HCT116 (cell line): ENCODE results near the gene PTGIS. TPM values are rescaled to one million over a fixed set of nuclear protein-coding genes. Genes with fewer than 3 reads are reported as not detected.
A peak's percentile ranks its signal among the peaks of the same experiment; 100 is the strongest.

Experiments
- ATAC-seq: fragments of 200-7000 bp; cut with Tn5 transposase; 2 replicates; pipeline ENCODE4 v1.9.1; 2020; ENCODE audit warnings: mild to moderate bottlenecking, moderate library complexity
- BruUV-seq: library from RNA; stranded (reverse); fragments of 400-500 nt; replicated peaks from 2 replicates; lab custom pipeline; 2021; lab: Mats Ljungman, UMichigan
- CTCF ChIA-PET: fragments of 300-600 bp; sonication (Branson Sonifier 250); formaldehyde crosslinking; loops from one replicate; lab custom pipeline; 2021; ENCODE audit warnings: antibody characterized with exemption; lab: Charles Lee
- POLR2A ChIA-PET: fragments of 300-600, 350-600 bp; sonication (Branson Sonifier 250); formaldehyde crosslinking; loops from one replicate; lab custom pipeline; 2021; ENCODE audit warnings: antibody characterized with exemption; lab: Charles Lee
- RAD21 ChIA-PET, 2 experiments: fragments of 300-600 bp; sonication (Branson Sonifier 250); formaldehyde crosslinking; loops; one replicate each; lab custom pipeline; 2023; ENCODE audit warnings: low total read pairs in 2 of 2; ENCODE audit not compliant: uncharacterized antibody in 2 of 2, unreplicated experiment in 2 of 2, low non-redundant PET in 1 of 2; lab: Charles Lee
- DNase-seq: peaks from one replicate; pipeline ENCODE4 v3.0.0-alpha.2; 2010; ENCODE audit warnings: low read depth, low spot score
- H2AFZ ChIP-seq: fragments of 200-600 bp; shearing (Covaris generic), sonication (generic); 2 replicates; pipeline ENCODE4 v1.6.1; 2017; ENCODE audit warnings: low read depth, mixed run types, mixed read lengths, antibody characterized with exemption, low read length; ENCODE audit not compliant: poor library complexity, severe bottlenecking
- H3K27ac ChIP-seq: 2 replicates; pipeline ENCODE4 v1.5.1; 2012; ENCODE audit warnings: low read depth, low read length
- H3K27me3 ChIP-seq: fragments of 200-600 bp; sonication (generic); 2 replicates; pipeline ENCODE4 v1.6.1; 2016; ENCODE audit warnings: mixed run types, low read length, mixed read lengths; ENCODE audit not compliant: insufficient read depth
- H3K36me3 ChIP-seq, 2 experiments: fragments of 200-500 bp in 1 of 2; fragments of 200-600 bp in 1 of 2; sonication (Bioruptor generic) in 1 of 2; sonication (generic) in 1 of 2; 2 replicates each; pipeline versions ENCODE4 v1.5.1 to v1.6.1; 2014 to 2016; ENCODE audit warnings: low read length in 2 of 2, inconsistent platforms in 1 of 2, mixed read lengths in 1 of 2, mixed run types in 1 of 2; ENCODE audit not compliant: insufficient read depth in 2 of 2, control insufficient read depth in 1 of 2
- H3K4me1 ChIP-seq, 2 experiments: fragments of 200-600 bp in 1 of 2; sonication (generic) in 1 of 2; 2 replicates each; pipeline versions ENCODE4 v1.5.1 to v1.6.1; 2012 to 2017; ENCODE audit warnings: low read length in 2 of 2, inconsistent platforms in 1 of 2, mild to moderate bottlenecking in 1 of 2, mixed read lengths in 1 of 2, mixed run types in 1 of 2, moderate library complexity in 1 of 2; ENCODE audit not compliant: insufficient read depth in 2 of 2, control insufficient read depth in 1 of 2
- H3K4me2 ChIP-seq: fragments of 200-600 bp; sonication (generic); 2 replicates; pipeline ENCODE4 v1.6.1; 2017; ENCODE audit warnings: mixed run types, low read length, mixed read lengths
- H3K4me3 ChIP-seq, 2 experiments: fragments of 200-600 bp in 1 of 2; sonication (generic) in 1 of 2; replicated peaks in 1 of 2; 2 replicates each; pipeline ENCODE4 v1.5.1; 2011 to 2016; ENCODE audit warnings: low read length in 2 of 2, control low read depth in 1 of 2, low read depth in 1 of 2, mild to moderate bottlenecking in 1 of 2, mixed read lengths in 1 of 2, mixed run types in 1 of 2
- H3K79me2 ChIP-seq: fragments of 200-600 bp; sonication (generic); 2 replicates; pipeline ENCODE4 v1.6.1; 2017; ENCODE audit warnings: mild to moderate bottlenecking, mixed run types, low read length, moderate library complexity, mixed read lengths; ENCODE audit not compliant: insufficient read depth
- H3K9ac ChIP-seq: fragments of 200-600 bp; sonication (generic); 2 replicates; pipeline ENCODE4 v1.6.1; 2016; ENCODE audit warnings: low read length, mixed read lengths
- H3K9me2 ChIP-seq: fragments of 200-600 bp; sonication (generic), shearing (Covaris generic); 2 replicates; pipeline ENCODE4 v1.6.1; 2017; ENCODE audit warnings: mixed run types, mild to moderate bottlenecking, moderate library complexity; ENCODE audit not compliant: insufficient read depth
- H3K9me3 ChIP-seq, 2 experiments: fragments of 200-500 bp in 1 of 2; fragments of 200-600 bp in 1 of 2; sonication (Bioruptor generic) in 1 of 2; sonication (generic) in 1 of 2; 2 replicates each; pipeline ENCODE4 v1.6.1; 2014 to 2017; ENCODE audit warnings: low read length in 2 of 2, mixed read lengths in 2 of 2, inconsistent platforms in 1 of 2, low read depth in 1 of 2, mild to moderate bottlenecking in 1 of 2, mixed run types in 1 of 2, moderate library complexity in 1 of 2; ENCODE audit not compliant: control insufficient read depth in 1 of 2, insufficient read depth in 1 of 2
- H4K20me1 ChIP-seq: fragments of 200-600 bp; sonication (generic), shearing (Covaris generic); 2 replicates; pipeline ENCODE4 v1.6.1; 2017; ENCODE audit warnings: mixed run types, mild to moderate bottlenecking, moderate library complexity; ENCODE audit not compliant: insufficient read depth
- ATF3 ChIP-seq: IDR thresholded peaks from 2 replicates; pipeline ENCODE4 v1.6.1; 2012
- CBX3 ChIP-seq: IDR thresholded peaks from 2 replicates; pipeline ENCODE4 v1.6.1; 2012; ENCODE audit warnings: low read depth
- CEBPB ChIP-seq: IDR thresholded peaks from 2 replicates; pipeline ENCODE4 v1.6.1; 2012; ENCODE audit warnings: low read depth
- EZH2 ChIP-seq: fragments of 200-600 bp; sonication (generic); IDR thresholded peaks from 2 replicates; pipeline ENCODE4 v1.6.1; 2017; ENCODE audit warnings: antibody characterized with exemption, mixed run types
- FOSL1 ChIP-seq: IDR thresholded peaks from 2 replicates; pipeline ENCODE4 v1.6.1; 2012; ENCODE audit warnings: low read depth
- JUND ChIP-seq: IDR thresholded peaks from 2 replicates; pipeline ENCODE4 v1.6.1; 2012
- POLR2AphosphoS5 ChIP-seq: IDR thresholded peaks from 2 replicates; pipeline ENCODE4 v1.6.1; 2011; ENCODE audit warnings: mild to moderate bottlenecking, low read depth, low read length, moderate library complexity
- RAD21 ChIP-seq: IDR thresholded peaks from 2 replicates; pipeline ENCODE4 v1.6.1; 2012; ENCODE audit warnings: low read depth, mild to moderate bottlenecking
- SIN3A ChIP-seq: IDR thresholded peaks from 2 replicates; pipeline ENCODE4 v1.6.1; 2012; ENCODE audit warnings: low read depth
- SP1 ChIP-seq: IDR thresholded peaks from 2 replicates; pipeline ENCODE4 v1.6.1; 2012; ENCODE audit warnings: low read depth
- SRF ChIP-seq: IDR thresholded peaks from 2 replicates; pipeline ENCODE4 v1.6.1; 2012; ENCODE audit warnings: low read depth
- YY1 ChIP-seq: IDR thresholded peaks from 2 replicates; pipeline ENCODE4 v1.6.1; 2011; ENCODE audit warnings: low read length, low read depth, moderate library complexity, mild to moderate bottlenecking; ENCODE audit not compliant: insufficient replicate concordance; ENCODE audit errors: extremely low read depth
- ZFX ChIP-seq: fragments of 450-650 bp; IDR thresholded peaks from 2 replicates; pipeline ENCODE4 v1.6.1; 2017
- ZNF274 ChIP-seq: fragments of 200-500 bp; sonication (Bioruptor generic); IDR thresholded peaks from 2 replicates; pipeline ENCODE4 v1.6.1; 2014; ENCODE audit warnings: mild to moderate bottlenecking, low read depth, low read length, inconsistent platforms
- intact Hi-C: fragments of 100-400 bp; cut with micrococcal nuclease; formaldehyde crosslinking; loops from 2 replicates; pipeline ENCODE4 v1.10.0; 2022
- total RNA-seq: library from RNA; stranded (reverse); gene quantifications from one replicate; pipeline ENCODE4 v1.2.1, GENCODE V29; 2021; ENCODE audit not compliant: unreplicated experiment
- TF ChIP-seq, protein P1 (sequence below), 3 experiments: fragments of 200-600 bp in 1 of 3; sonication (generic) in 1 of 3; IDR thresholded peaks in 2 of 3; conservative IDR thresholded peaks in 1 of 3; 2 replicates each; pipeline ENCODE4 v1.5.1; 2012 to 2017; ENCODE audit warnings: low read depth in 2 of 3, low read length in 2 of 3, antibody characterized with exemption in 1 of 3, borderline replicate concordance in 1 of 3, control low read depth in 1 of 3, mild to moderate bottlenecking in 1 of 3, mixed read lengths in 1 of 3, mixed run types in 1 of 3, moderate library complexity in 1 of 3; ENCODE audit not compliant: insufficient read depth in 1 of 3
- TF ChIP-seq, protein P2 (sequence below): IDR thresholded peaks from 2 replicates; pipeline ENCODE4 v1.6.1; 2012
- TF ChIP-seq, protein P3 (sequence below): IDR thresholded peaks from 2 replicates; pipeline ENCODE4 v1.6.1; 2011; ENCODE audit warnings: mild to moderate bottlenecking, low read length, moderate library complexity; ENCODE audit not compliant: insufficient replicate concordance; ENCODE audit errors: extremely low read depth

The PTGIS gene
- total RNA-seq, 1 experiment from 2014 or later, result 0.25 TPM

DNA sequence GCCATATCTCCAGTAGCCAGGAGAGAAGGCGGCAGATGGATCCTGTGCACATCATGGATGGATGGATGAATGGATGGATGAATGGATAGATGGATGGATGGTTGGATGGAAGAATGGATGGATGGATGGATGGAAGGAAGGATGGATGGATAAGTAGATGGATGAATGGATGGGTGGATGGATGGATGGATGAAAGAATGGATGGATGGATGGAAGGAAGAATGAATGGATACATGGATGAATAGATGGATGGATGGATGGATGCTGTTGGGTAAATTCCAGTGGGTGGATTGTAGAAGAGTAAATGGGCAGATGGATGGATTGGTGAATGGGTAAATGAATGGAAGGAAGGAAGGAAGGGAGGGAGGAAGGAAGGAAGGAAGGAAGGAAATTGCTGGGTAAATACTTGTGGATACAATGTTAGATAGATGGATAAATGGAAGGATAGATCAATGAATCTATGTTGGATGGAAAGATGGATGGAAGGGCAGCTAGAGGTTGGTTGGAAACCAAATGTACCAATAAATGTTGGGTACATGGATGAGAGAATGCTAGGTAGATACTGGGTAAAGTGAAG is 19.5 kb downstream of the PTGIS start:
- no peaks in the 10 kb centered on the region for H3K4me1 ChIP-seq
- H3K27me3 ChIP-seq, result no peaks in the 10 kb centered on the region
- RAD21 ChIA-PET, result no interaction called here
- no peak overlapping the region for H2AFZ ChIP-seq
- H3K9me2 ChIP-seq, result no peaks in the 10 kb centered on the region
- no peaks in the 10 kb centered on the region for H3K36me3 ChIP-seq
- no peaks in the 10 kb centered on the region for H3K79me2 ChIP-seq
- H3K27ac ChIP-seq, result no peak overlapping the region
- H3K4me3 ChIP-seq, result no peak overlapping the region
- no peak overlapping the region for H3K9ac ChIP-seq
- ATAC-seq (no peak), DNase-seq (no peak)
- TF ChIP-seq JUND (no peak), FOSL1 (no peak), ZFX (no peak), EZH2 (no peak), CEBPB (no peak), ZNF274 (no peak), SP1 (no peak)
- POLR2A ChIA-PET, result no interaction called here
- intact Hi-C loops, result no loop called here
- no peaks in the 10 kb centered on the region for H4K20me1 ChIP-seq
- no TSS peak for BruUV-seq
- CTCF ChIA-PET, result no interaction called here
- no peak overlapping the region for H3K4me2 ChIP-seq
- H3K9me3 ChIP-seq, result peaks cover 4 to 15% of the 10 kb centered on the region in 2 experiments; a peak in 2 of 4 replicates

DNA sequence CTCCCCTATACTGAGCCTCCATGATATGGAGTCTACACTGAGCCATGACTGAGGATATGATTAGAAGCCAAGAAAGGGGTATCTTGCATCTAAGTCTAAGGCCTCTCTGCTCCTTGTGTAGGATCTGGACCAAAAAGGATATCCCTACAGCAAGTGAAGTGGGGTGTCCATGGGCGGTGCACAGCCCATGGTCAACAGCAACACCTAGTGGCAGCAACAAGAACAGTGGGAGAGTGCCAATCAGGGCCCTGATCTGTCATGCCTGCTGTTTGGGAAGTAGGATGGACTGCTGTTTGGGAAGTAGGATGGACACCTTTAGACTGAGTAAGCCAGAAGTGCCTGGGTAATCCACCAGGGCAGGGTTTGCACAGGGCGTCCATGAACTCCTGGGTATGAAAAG is 22.4 kb downstream of the PTGIS start:
- CTCF ChIA-PET, result interaction anchor here (1.0 kb wide), 1 partner anchor 63 kb away, joined by 3 read pairs; no protein-coding TSS in a partner anchor
- no peak for DNase-seq

More for the DNA sequence above, 22.4 kb downstream of the PTGIS start:
- intact Hi-C loops, result no loop called here
- H3K9me3 ChIP-seq, result peaks cover 4 to 15% of the 10 kb centered on the region in 2 experiments; a peak in 2 of 4 replicates
- no TSS peak for BruUV-seq
- peak; percentile 66 for ATAC-seq
- no peak overlapping the region for H3K4me2 ChIP-seq
- no peak overlapping the region for H3K9ac ChIP-seq
- TF ChIP-seq EZH2 (no peak), ATF3 (no peak), SIN3A (no peak), CEBPB (no peak), SRF (no peak), JUND (no peak), YY1 (no peak), POLR2AphosphoS5 (no peak), RAD21 (peak; percentile 42), CBX3 (peak; percentile 80; the same call in 1 of the 2 replicates)
- TF ChIP-seq, protein P1, sequence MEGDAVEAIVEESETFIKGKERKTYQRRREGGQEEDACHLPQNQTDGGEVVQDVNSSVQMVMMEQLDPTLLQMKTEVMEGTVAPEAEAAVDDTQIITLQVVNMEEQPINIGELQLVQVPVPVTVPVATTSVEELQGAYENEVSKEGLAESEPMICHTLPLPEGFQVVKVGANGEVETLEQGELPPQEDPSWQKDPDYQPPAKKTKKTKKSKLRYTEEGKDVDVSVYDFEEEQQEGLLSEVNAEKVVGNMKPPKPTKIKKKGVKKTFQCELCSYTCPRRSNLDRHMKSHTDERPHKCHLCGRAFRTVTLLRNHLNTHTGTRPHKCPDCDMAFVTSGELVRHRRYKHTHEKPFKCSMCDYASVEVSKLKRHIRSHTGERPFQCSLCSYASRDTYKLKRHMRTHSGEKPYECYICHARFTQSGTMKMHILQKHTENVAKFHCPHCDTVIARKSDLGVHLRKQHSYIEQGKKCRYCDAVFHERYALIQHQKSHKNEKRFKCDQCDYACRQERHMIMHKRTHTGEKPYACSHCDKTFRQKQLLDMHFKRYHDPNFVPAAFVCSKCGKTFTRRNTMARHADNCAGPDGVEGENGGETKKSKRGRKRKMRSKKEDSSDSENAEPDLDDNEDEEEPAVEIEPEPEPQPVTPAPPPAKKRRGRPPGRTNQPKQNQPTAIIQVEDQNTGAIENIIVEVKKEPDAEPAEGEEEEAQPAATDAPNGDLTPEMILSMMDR (IDR thresholded peaks at IDR 0.05 in 2 of 3, conservative IDR thresholded peaks at IDR 0.05 in 1 of 3; ENCODE audit: borderline replicate concordance in 1 of 3, insufficient read depth in 1 of 3, low read depth in 2 of 3, low read length in 2 of 3), result peak; percentile 28 to 71 (median 69); a peak in 5 of 6 replicates
- TF ChIP-seq, protein P2, sequence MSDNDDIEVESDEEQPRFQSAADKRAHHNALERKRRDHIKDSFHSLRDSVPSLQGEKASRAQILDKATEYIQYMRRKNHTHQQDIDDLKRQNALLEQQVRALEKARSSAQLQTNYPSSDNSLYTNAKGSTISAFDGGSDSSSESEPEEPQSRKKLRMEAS, result no peak
- TF ChIP-seq, protein P3, sequence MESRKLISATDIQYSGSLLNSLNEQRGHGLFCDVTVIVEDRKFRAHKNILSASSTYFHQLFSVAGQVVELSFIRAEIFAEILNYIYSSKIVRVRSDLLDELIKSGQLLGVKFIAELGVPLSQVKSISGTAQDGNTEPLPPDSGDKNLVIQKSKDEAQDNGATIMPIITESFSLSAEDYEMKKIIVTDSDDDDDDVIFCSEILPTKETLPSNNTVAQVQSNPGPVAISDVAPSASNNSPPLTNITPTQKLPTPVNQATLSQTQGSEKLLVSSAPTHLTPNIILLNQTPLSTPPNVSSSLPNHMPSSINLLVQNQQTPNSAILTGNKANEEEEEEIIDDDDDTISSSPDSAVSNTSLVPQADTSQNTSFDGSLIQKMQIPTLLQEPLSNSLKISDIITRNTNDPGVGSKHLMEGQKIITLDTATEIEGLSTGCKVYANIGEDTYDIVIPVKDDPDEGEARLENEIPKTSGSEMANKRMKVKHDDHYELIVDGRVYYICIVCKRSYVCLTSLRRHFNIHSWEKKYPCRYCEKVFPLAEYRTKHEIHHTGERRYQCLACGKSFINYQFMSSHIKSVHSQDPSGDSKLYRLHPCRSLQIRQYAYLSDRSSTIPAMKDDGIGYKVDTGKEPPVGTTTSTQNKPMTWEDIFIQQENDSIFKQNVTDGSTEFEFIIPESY, result no peak
- TF ChIP-seq, all 23 proteins: peak for 3
- Histone ChIP-seq H3K36me3 (no peaks in the 10 kb centered on the region), H3K27ac (no peak overlapping the region), H3K27me3 (no peaks in the 10 kb centered on the region), H3K4me3 (no peak overlapping the region), H4K20me1 (no peaks in the 10 kb centered on the region), H3K79me2 (no peaks in the 10 kb centered on the region), H3K4me1 (no peaks in the 10 kb centered on the region), H3K9me2 (no peaks in the 10 kb centered on the region), H2AFZ (no peak overlapping the region)
- RAD21 ChIA-PET, result no interaction called here
- POLR2A ChIA-PET, result no interaction called here
